Stomach (tissue), 4 donors: Measurements from ENCODE around the gene FBXO34.

Source experiments
- EP300 ChIP-seq: sonication (generic); formaldehyde crosslinking; IDR thresholded peaks from one replicate; pipeline ENCODE4 v1.6.1; 2017; ENCODE audit warnings: antibody characterized with exemption
- POLR2A ChIP-seq, 4 donors: fragments of 450-650 bp; IDR thresholded peaks; one replicate each; pipeline ENCODE4 v1.6.1; 2016; ENCODE audit warnings: antibody characterized with exemption in 4 of 4, control low read depth in 2 of 4, mild to moderate bottlenecking in 1 of 4, moderate library complexity in 1 of 4
- TF ChIP-seq, protein P1 (sequence below), 7 experiments: fragments of 450-650 bp in 4 of 7; fragments of 200-600 bp in 3 of 7; sonication (generic) in 3 of 7; IDR thresholded peaks; one replicate each; pipeline ENCODE4 v1.5.1; 2016 to 2019; ENCODE audit warnings: antibody characterized with exemption in 7 of 7, control low read depth in 2 of 7, mild to moderate bottlenecking in 1 of 7

DNA sequence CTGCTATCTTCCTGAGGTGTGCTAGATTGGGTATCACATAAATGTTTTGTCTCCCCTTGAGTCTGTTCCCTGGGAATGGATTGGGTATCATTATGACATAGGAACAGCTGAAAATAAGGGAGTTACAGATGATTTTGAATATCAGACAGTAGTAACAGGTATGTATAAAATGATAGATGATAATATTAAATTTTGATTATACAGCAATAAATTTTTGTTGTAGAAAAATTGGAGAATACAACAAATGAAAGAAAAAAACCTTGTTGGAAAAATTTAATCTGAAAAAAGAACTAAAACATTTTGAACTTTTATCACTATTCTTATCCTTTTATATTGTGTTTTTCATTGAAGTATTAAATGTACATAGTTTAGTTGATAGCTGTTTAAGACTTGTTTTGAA is 43.2 kb downstream of the FBXO34 start:
- TF ChIP-seq, protein P1, sequence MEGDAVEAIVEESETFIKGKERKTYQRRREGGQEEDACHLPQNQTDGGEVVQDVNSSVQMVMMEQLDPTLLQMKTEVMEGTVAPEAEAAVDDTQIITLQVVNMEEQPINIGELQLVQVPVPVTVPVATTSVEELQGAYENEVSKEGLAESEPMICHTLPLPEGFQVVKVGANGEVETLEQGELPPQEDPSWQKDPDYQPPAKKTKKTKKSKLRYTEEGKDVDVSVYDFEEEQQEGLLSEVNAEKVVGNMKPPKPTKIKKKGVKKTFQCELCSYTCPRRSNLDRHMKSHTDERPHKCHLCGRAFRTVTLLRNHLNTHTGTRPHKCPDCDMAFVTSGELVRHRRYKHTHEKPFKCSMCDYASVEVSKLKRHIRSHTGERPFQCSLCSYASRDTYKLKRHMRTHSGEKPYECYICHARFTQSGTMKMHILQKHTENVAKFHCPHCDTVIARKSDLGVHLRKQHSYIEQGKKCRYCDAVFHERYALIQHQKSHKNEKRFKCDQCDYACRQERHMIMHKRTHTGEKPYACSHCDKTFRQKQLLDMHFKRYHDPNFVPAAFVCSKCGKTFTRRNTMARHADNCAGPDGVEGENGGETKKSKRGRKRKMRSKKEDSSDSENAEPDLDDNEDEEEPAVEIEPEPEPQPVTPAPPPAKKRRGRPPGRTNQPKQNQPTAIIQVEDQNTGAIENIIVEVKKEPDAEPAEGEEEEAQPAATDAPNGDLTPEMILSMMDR (IDR thresholded peaks at IDR 0.05), result no peak
- TF ChIP-seq POLR2A (IDR thresholded peaks at IDR 0.05), result no peak
- TF ChIP-seq EP300, result no peak
